GM12801 (cell line): ENCODE data around the gene ACOT7.

ENCODE experiments used
- TF ChIP-seq, protein P1 (sequence below): IDR thresholded peaks from one replicate; pipeline ENCODE4 v1.5.1; 2011; ENCODE audit warnings: control low read depth; ENCODE audit not compliant: insufficient read length; ENCODE audit errors: extremely low read depth

Gene ACOT7

GRCh38 chr1:6360517-6361070 lies 33.0 kb downstream of the ACOT7 start:
- TF ChIP-seq, protein P1, sequence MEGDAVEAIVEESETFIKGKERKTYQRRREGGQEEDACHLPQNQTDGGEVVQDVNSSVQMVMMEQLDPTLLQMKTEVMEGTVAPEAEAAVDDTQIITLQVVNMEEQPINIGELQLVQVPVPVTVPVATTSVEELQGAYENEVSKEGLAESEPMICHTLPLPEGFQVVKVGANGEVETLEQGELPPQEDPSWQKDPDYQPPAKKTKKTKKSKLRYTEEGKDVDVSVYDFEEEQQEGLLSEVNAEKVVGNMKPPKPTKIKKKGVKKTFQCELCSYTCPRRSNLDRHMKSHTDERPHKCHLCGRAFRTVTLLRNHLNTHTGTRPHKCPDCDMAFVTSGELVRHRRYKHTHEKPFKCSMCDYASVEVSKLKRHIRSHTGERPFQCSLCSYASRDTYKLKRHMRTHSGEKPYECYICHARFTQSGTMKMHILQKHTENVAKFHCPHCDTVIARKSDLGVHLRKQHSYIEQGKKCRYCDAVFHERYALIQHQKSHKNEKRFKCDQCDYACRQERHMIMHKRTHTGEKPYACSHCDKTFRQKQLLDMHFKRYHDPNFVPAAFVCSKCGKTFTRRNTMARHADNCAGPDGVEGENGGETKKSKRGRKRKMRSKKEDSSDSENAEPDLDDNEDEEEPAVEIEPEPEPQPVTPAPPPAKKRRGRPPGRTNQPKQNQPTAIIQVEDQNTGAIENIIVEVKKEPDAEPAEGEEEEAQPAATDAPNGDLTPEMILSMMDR = no peak

DNA sequence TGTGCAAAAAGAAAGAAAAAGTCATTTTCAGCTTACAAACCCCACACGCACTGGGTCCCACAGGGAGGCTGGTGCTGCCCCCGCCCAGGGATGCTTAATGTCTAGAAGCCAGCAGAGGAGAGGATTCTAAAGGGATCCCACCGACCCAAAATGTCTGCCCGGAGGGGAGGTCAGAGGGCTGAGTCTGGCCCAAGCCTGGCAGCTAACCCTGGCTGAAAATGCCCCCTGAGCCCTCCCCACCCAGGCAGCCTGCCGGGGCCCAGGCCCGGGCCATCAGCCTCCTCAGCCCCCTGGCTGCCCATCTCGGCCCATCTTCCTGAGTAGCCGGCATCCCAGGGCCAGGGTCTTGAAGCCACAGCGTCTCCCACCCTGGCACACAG lies 33.5 kb downstream of the ACOT7 start:
- TF ChIP-seq, protein P1 = no peak

DNA sequence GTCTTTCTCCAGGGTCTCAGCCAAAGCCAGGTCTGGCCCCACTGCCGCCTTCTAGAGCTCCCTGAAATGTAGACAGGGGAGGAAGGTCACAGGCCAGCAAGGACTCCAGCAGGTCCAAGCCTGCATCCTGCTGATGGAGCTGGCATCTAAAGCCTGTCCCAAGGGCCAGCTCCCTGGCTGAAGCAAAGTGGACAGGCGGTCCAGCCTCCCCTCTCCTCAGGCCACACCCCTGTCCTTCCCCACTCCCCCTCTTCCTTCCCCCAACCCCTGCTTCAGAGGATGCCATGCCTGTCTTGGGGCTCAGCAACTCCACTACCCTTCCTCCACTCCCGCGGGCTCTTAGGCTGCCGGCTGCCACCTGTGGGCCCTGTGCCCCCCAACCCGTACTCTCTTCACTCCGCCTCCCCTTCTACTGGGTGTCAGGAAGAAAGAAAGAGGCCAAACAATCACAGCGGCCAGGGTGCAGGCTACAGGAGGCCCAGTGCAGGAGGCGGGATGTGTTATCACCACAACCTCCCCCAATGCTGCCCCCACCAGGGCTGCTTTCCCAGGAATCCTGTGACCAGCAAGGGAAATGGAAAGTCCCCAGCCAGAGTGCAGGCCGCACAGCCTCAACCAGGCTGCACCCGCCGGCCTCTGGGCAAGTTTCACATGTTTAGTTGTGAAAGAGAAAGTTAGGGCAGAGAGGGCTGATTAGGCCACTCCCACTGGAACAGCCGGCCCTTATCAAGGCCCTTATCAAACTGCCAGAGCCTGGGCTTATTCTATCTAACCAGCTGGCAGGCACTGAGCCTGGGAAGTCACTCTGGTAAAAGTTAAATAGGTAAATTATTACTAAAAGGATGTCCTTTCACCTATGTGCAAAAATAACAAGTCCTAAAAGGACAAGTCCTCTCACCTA lies 34.1 kb downstream of the ACOT7 start:
- TF ChIP-seq, protein P1 = no peak

DNA sequence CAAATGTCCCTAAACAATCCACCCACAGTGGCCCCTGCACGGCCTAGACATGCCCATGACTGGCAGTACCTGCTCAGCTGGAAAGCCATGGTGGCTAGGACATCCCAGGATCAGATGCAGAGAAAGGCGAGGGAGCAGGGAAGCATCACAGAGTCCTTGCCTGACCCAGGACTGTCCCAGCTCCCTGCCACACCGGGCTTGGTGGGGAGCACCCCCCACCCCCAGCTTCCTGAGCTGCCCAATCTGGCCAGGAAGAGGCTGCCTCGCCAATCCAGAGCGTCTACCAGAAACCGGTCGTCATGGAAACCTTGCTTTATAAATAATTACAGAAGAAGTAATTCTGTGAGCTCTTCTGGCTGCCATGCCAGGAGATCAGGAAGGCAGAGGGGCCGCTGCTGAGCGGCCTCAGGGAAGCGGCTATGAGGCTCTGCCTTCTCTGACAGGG lies 34.8 kb downstream of the ACOT7 start:
- TF ChIP-seq, protein P1 = no peak

DNA sequence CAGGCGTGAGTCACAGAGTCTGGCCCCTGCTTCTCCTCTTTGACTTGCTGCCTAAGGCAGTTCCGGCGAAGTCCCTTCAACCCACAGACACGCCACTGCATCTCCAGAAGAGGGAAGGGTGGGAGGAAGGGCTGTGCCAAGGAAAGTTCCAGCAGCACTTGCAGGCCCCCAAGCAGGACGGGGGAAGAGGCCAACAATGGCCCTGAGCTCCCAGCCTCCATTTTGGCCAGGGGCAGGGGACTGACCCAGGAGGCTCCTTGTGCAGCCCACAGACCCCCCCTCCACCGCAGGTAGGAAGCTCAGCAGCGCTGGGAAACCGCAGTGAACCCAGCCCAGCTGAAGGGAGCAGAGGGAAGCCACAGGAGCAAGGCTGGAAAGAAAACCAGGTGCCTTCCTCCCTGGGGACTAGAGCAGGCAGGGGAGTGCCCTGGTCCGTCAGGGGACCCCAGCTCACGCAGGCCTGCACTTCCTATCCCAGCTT lies 35.4 kb downstream of the ACOT7 start:
- TF ChIP-seq, protein P1 = no peak

DNA sequence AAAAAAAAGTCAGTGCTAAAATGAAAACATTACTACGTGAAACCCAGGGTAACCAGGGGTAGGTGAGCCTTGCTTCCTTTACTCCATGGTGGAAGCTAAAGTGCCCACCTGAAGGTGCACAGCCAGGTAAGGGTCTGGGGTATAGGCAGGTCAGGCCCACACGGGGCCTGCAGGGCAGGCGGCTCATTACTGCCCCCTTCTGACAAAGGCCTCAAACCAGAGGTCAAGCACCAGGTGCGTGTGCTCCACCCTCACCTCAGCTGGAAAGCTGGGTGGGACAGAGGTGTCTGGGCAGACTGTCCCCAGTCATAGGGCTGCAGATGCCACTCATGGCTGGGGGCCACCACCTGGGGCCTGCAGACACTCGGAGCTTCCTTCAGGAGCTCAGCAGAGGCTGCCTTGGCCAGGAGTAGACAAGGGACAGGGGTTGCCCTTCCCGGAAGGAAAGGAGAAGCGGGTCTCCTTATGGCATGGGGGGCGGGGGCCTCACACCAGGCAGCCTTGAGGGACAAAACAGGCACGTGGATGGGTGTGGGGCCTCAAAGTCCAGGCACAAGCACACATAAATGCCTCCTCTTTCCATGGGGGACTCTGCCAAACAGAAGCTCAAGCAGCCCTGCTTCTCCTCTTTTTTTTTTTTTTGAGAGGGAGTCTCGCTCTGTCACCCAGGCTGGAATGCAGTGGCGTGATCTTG lies 36.2 kb downstream of the ACOT7 start:
- TF ChIP-seq, protein P1 = no peak

- TF ChIP-seq, protein P1 = no peak
These were observed 37.9 kb downstream of the ACOT7 start for GRCh38 chr1:6355621-6356020.
